HepG2 (cell line): Measurements from ENCODE around the gene MFSD11. TPM values are rescaled to one million over a fixed set of nuclear protein-coding genes. Genes with fewer than 3 reads are reported as not detected.

Source experiments
- FLYWCH1 ChIP-seq: sonication (generic); formaldehyde crosslinking; IDR thresholded peaks from 2 replicates; pipeline ENCODE4 v1.8.1; 2023; ENCODE audit warnings: mild to moderate bottlenecking, missing genetic modification reagents
- KDM6A ChIP-seq: IDR thresholded peaks from 2 replicates; pipeline ENCODE4 v1.6.1; 2016; ENCODE audit warnings: low read depth
- KLF9 ChIP-seq: IDR thresholded peaks from 2 replicates; pipeline ENCODE4 v1.6.1; 2016; ENCODE audit warnings: low read depth
- NONO ChIP-seq, 2 experiments: fragments of 450-650 bp in 1 of 2; sonication (generic) in 1 of 2; formaldehyde crosslinking in 1 of 2; IDR thresholded peaks in 1 of 2; conservative IDR thresholded peaks in 1 of 2; 2 replicates each; pipeline versions ENCODE4 v1.6.1 to v1.8.0; 2017 to 2022; ENCODE audit warnings: mild to moderate bottlenecking in 1 of 2, missing genetic modification reagents in 1 of 2, moderate library complexity in 1 of 2
- RXRB ChIP-seq: IDR thresholded peaks from 2 replicates; pipeline ENCODE4 v1.6.1; 2016; ENCODE audit warnings: borderline replicate concordance, missing genetic modification reagents, missing compliant biosample characterization
- SETDB1 ChIP-seq: sonication (generic); formaldehyde crosslinking; IDR thresholded peaks from 2 replicates; pipeline ENCODE4 v1.5.1; 2020; ENCODE audit warnings: missing genetic modification reagents, mild to moderate bottlenecking, borderline replicate concordance
- SNAI1 ChIP-seq: sonication (generic); formaldehyde crosslinking; IDR thresholded peaks from 2 replicates; pipeline ENCODE4 v1.5.0; 2020; ENCODE audit warnings: mild to moderate bottlenecking, missing genetic modification reagents, borderline replicate concordance
- SUZ12 ChIP-seq: fragments of 150-350 bp; IDR thresholded peaks from 2 replicates; pipeline ENCODE4 v1.6.1; 2014; ENCODE audit warnings: low read depth, low read length
- TAF1 ChIP-seq: sonication (generic); formaldehyde crosslinking; IDR thresholded peaks from 2 replicates; pipeline ENCODE4 v1.4.0; 2020; ENCODE audit warnings: missing genetic modification reagents
- ZNF33B ChIP-seq: sonication (generic); formaldehyde crosslinking; IDR thresholded peaks from 2 replicates; pipeline ENCODE4 v1.5.1; 2020; ENCODE audit warnings: mild to moderate bottlenecking, missing genetic modification reagents
- ZNF350 ChIP-seq: sonication (generic); formaldehyde crosslinking; IDR thresholded peaks from 2 replicates; pipeline ENCODE4 v1.4.0; 2020; ENCODE audit warnings: mild to moderate bottlenecking, low read depth, missing genetic modification reagents, borderline replicate concordance
- ZNF44 ChIP-seq: sonication (generic); formaldehyde crosslinking; IDR thresholded peaks from 2 replicates; pipeline ENCODE4 v1.5.1; 2020; ENCODE audit warnings: mild to moderate bottlenecking, missing genetic modification reagents
- ZNF543 ChIP-seq: sonication (generic); formaldehyde crosslinking; IDR thresholded peaks from 2 replicates; pipeline ENCODE4 v1.4.0; 2020; ENCODE audit warnings: mild to moderate bottlenecking, missing genetic modification reagents
- ZNF558 ChIP-seq: sonication (generic); formaldehyde crosslinking; IDR thresholded peaks from 2 replicates; pipeline ENCODE4 v1.9.0; 2022; ENCODE audit warnings: mild to moderate bottlenecking, missing genetic modification reagents, borderline replicate concordance
- ZSCAN29 ChIP-seq: sonication (generic); formaldehyde crosslinking; conservative IDR thresholded peaks from 2 replicates; pipeline ENCODE4 v1.4.0; 2020; ENCODE audit warnings: mild to moderate bottlenecking, missing genetic modification reagents
- ZSCAN9 ChIP-seq: IDR thresholded peaks from 2 replicates; pipeline ENCODE4 v1.6.1; 2016; ENCODE audit warnings: borderline replicate concordance
- polyA plus RNA-seq, 8 experiments: library from polyadenylated mRNA; depleted of rRNA in 3 of 8; stranded (reverse) in 7 of 8; unstranded in 1 of 8; fragments of >200 nt; fragmentation: Illumina TruSeq in 4 of 8; extraction: Trizol in 4 of 8; gene quantifications; 2 replicates each; pipeline versions ENCODE4 v1.2.1 to v1.2.3, GENCODE V29; 2011 to 2016; ENCODE audit warnings: low read depth in 4 of 8, missing spikeins in 1 of 8, mixed read lengths in 1 of 8; ENCODE audit not compliant: insufficient read depth in 1 of 8
- total RNA-seq, 5 experiments: library from RNA; depleted of rRNA; stranded (reverse); fragments of >200 nt; fragmentation: Illumina TruSeq; extraction: Trizol; gene quantifications; 2 replicates each; pipeline ENCODE4 v1.2.3, GENCODE V29; 2016; ENCODE audit warnings: low read depth in 1 of 5
- TF ChIP-seq, protein P1 (sequence below): fragments of 450-650 bp; IDR thresholded peaks from 2 replicates; pipeline ENCODE4 v1.6.1; 2016
- TF ChIP-seq, protein P2 (sequence below): sonication (generic); formaldehyde crosslinking; IDR thresholded peaks from 2 replicates; pipeline ENCODE4 v1.4.0; 2020; ENCODE audit warnings: missing genetic modification reagents, borderline replicate concordance
- TF ChIP-seq, protein P3 (sequence below): sonication (generic); formaldehyde crosslinking; IDR thresholded peaks from 2 replicates; pipeline ENCODE4 v1.5.1; 2020; ENCODE audit warnings: missing genetic modification reagents, mild to moderate bottlenecking, borderline replicate concordance
- TF ChIP-seq, protein P4 (sequence below): IDR thresholded peaks from 2 replicates; pipeline ENCODE4 v1.6.1; 2016; ENCODE audit warnings: low read depth, missing genetic modification reagents, missing compliant biosample characterization

MFSD11 gene
- total and polyA plus RNA-seq, 2 of the 13 experiments (the other 11 are each of a cell fraction or from before 2014, with no cell fraction given): 26.1 to 36.3 TPM

DNA sequence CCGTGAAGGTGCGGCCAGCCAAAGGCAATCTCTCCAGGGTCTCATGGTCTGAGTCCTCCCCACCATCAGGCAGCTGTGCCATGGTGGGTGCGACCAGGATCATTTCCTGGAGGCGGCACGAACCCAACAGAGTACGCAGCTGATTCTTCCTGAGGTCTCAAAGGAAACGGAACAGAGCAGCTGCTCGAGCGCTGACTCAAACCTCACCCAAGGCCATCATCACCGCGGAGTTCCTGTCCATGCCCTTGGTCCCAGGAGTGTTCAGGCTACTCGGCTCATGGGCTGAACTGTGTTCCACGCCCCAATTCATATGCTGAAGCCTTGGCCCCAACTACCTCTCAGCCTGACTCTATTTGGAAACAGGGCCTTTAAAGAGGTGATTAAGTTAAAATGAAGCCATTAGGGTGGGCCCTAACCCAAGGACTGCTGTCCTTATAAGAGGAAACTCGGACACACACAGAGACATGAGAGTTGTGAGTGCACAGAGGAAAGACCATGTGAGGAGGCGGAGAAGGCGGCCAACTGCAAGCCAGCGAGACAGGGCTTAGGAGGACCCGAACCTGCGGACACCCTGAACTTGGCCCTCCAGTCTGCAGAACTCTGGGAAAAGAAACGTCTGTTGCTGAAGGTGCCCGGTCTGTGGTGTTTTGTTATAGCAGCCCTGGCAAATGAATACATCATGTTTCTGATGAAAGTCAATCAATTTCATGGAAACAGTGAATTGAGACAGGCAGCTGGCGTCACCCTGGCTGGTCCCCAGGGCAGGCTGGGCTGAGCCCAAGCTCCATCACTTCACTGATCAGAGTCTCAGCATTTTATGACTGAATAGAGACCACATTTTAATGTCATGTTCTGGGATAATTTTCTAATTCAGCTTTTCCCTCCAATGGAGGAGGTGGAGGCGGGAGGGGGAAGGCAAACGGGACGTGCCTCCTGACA lies 40.9 kb upstream of the MFSD11 start (continued):
- TF ChIP-seq, protein P1, sequence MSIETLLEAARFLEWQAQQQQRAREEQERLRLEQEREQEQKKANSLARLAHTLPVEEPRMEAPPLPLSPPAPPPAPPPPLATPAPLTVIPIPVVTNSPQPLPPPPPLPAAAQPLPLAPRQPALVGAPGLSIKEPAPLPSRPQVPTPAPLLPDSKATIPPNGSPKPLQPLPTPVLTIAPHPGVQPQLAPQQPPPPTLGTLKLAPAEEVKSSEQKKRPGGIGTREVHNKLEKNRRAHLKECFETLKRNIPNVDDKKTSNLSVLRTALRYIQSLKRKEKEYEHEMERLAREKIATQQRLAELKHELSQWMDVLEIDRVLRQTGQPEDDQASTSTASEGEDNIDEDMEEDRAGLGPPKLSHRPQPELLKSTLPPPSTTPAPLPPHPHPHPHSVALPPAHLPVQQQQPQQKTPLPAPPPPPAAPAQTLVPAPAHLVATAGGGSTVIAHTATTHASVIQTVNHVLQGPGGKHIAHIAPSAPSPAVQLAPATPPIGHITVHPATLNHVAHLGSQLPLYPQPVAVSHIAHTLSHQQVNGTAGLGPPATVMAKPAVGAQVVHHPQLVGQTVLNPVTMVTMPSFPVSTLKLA: no peak
- TF ChIP-seq ZNF558 (CRISPR knock-in tag) (no peak), TAF1 (CRISPR knock-in tag) (peak; percentile 24; the same call in 1 of the 2 replicates), ZNF543 (CRISPR knock-in tag) (no peak), ZNF350 (CRISPR knock-in tag) (no peak), ZSCAN29 (no peak), ZNF44 (CRISPR knock-in tag) (no peak), ZSCAN9 (CRISPR knock-in tag) (0 out of 2 replicates have a peak, but pooled peaks have one; percentile 74), SUZ12 (no peak), SNAI1 (no peak), FLYWCH1 (CRISPR knock-in tag) (no peak), KLF9 (CRISPR knock-in tag) (no peak), ZNF33B (CRISPR knock-in tag) (no peak), SETDB1 (CRISPR knock-in tag) (no peak), RXRB (CRISPR knock-in tag) (peak; percentile 81), KDM6A (CRISPR knock-in tag) (no peak), NONO (IDR thresholded peaks at IDR 0.05) (no peak), NONO (CRISPR knock-in tag; conservative IDR thresholded peaks at IDR 0.05) (no peak)
- TF ChIP-seq, protein P2, sequence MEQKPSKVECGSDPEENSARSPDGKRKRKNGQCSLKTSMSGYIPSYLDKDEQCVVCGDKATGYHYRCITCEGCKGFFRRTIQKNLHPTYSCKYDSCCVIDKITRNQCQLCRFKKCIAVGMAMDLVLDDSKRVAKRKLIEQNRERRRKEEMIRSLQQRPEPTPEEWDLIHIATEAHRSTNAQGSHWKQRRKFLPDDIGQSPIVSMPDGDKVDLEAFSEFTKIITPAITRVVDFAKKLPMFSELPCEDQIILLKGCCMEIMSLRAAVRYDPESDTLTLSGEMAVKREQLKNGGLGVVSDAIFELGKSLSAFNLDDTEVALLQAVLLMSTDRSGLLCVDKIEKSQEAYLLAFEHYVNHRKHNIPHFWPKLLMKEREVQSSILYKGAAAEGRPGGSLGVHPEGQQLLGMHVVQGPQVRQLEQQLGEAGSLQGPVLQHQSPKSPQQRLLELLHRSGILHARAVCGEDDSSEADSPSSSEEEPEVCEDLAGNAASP: no peak
- TF ChIP-seq, protein P3, sequence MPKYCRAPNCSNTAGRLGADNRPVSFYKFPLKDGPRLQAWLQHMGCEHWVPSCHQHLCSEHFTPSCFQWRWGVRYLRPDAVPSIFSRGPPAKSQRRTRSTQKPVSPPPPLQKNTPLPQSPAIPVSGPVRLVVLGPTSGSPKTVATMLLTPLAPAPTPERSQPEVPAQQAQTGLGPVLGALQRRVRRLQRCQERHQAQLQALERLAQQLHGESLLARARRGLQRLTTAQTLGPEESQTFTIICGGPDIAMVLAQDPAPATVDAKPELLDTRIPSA (CRISPR knock-in tag): no peak
- TF ChIP-seq, protein P4, sequence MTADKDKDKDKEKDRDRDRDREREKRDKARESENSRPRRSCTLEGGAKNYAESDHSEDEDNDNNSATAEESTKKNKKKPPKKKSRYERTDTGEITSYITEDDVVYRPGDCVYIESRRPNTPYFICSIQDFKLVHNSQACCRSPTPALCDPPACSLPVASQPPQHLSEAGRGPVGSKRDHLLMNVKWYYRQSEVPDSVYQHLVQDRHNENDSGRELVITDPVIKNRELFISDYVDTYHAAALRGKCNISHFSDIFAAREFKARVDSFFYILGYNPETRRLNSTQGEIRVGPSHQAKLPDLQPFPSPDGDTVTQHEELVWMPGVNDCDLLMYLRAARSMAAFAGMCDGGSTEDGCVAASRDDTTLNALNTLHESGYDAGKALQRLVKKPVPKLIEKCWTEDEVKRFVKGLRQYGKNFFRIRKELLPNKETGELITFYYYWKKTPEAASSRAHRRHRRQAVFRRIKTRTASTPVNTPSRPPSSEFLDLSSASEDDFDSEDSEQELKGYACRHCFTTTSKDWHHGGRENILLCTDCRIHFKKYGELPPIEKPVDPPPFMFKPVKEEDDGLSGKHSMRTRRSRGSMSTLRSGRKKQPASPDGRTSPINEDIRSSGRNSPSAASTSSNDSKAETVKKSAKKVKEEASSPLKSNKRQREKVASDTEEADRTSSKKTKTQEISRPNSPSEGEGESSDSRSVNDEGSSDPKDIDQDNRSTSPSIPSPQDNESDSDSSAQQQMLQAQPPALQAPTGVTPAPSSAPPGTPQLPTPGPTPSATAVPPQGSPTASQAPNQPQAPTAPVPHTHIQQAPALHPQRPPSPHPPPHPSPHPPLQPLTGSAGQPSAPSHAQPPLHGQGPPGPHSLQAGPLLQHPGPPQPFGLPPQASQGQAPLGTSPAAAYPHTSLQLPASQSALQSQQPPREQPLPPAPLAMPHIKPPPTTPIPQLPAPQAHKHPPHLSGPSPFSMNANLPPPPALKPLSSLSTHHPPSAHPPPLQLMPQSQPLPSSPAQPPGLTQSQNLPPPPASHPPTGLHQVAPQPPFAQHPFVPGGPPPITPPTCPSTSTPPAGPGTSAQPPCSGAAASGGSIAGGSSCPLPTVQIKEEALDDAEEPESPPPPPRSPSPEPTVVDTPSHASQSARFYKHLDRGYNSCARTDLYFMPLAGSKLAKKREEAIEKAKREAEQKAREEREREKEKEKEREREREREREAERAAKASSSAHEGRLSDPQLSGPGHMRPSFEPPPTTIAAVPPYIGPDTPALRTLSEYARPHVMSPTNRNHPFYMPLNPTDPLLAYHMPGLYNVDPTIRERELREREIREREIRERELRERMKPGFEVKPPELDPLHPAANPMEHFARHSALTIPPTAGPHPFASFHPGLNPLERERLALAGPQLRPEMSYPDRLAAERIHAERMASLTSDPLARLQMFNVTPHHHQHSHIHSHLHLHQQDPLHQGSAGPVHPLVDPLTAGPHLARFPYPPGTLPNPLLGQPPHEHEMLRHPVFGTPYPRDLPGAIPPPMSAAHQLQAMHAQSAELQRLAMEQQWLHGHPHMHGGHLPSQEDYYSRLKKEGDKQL (CRISPR knock-in tag): 0 out of 2 replicates have a peak, but pooled peaks have one; percentile 40
